ENCODE measurements around the gene OR2V1. TPM values are rescaled to one million over a fixed set of nuclear protein-coding genes. Genes with fewer than 3 reads are reported as not detected.

Gene OR2V1
- total and polyA plus RNA-seq, 2 of the 13 experiments (the other 11 are each of a cell fraction or from before 2014, with no cell fraction given) = not detected

GRCh38 chr5:181136361-181136955 lies 5.5 kb upstream of the OR2V1 start:
- Histone ChIP-seq H3K4me3 (replicated peaks in 1 of 3; ENCODE audit: insufficient read depth in 1 of 3, low read depth in 2 of 3, low read length in 3 of 3) (no peak overlapping the region), H3K79me2 (ENCODE audit: insufficient read depth, low read length) (no peaks in the 10 kb centered on the region), H3K27me3 (ENCODE audit: control insufficient read depth in 1 of 2, insufficient read depth in 2 of 2, low read length in 2 of 2) (peaks cover 2 to 31% of the 10 kb centered on the region in 2 experiments; a peak in 4 of 5 replicates), H3K36me3 (replicated peaks in 1 of 2; ENCODE audit: control insufficient read depth in 1 of 2, insufficient read depth in 2 of 2, low read length in 2 of 2) (no peaks in the 10 kb centered on the region), H3K4me2 (ENCODE audit: low read depth, low read length) (no peak overlapping the region), H3K27ac (ENCODE audit: extremely low read length, insufficient read depth, low read length) (no peak overlapping the region), H4K20me1 (ENCODE audit: insufficient read depth, low read length) (no peaks in the 10 kb centered on the region), H3K9ac (ENCODE audit: insufficient read depth, low read depth, low read length) (no peak overlapping the region), H3K4me1 (ENCODE audit: insufficient read depth, low read length) (no peaks in the 10 kb centered on the region), H2AFZ (ENCODE audit: low read length) (no peak overlapping the region), H3K9me3 (ENCODE audit: low read length) (no peaks in the 10 kb centered on the region)
- intact Hi-C loops (cut with micrococcal nuclease; ENCODE audit: unreplicated experiment) (no loop called here), in situ Hi-C loops (cut with HindIII; ENCODE audit: extremely low pct_ligation_motif_present, low pct_unique_long_range_greater_than_20kb) (no loop called here)
- ChIA-PET POLR2A (no interaction called here), CTCF (ENCODE audit: low intra/inter-chr PET ratio, low total read pairs) (no interaction called here)
- TF ChIP-seq LCORL (IDR thresholded peaks at IDR 0.05) (no peak), LCORL (CRISPR knock-in tag; IDR thresholded peaks at IDR 0.05) (no peak), GABPB1 (CRISPR knock-in tag; IDR thresholded peaks at IDR 0.05) (no peak), KAT8 (CRISPR knock-in tag; IDR thresholded peaks at IDR 0.05) (no peak), FOXA3 (CRISPR knock-in tag; IDR thresholded peaks at IDR 0.05) (no peak), U2AF2 (IDR thresholded peaks at IDR 0.05; ENCODE audit: low read depth, low read length) (no peak), ZNF678 (CRISPR knock-in tag; IDR thresholded peaks at IDR 0.05) (no peak), RFXAP (CRISPR knock-in tag; IDR thresholded peaks at IDR 0.05; ENCODE audit: borderline replicate concordance) (no peak), E2F2 (CRISPR knock-in tag; IDR thresholded peaks at IDR 0.05; ENCODE audit: borderline replicate concordance) (no peak), TERF1 (CRISPR knock-in tag; IDR thresholded peaks at IDR 0.05) (no peak), ZNF10 (CRISPR knock-in tag; IDR thresholded peaks at IDR 0.05; ENCODE audit: borderline replicate concordance, low read depth) (no peak), ZFP91 (CRISPR knock-in tag; IDR thresholded peaks at IDR 0.05; ENCODE audit: borderline replicate concordance) (no peak), RBFOX2 (IDR thresholded peaks at IDR 0.05; ENCODE audit: low read depth, low read length) (no peak), ZNF841 (CRISPR knock-in tag; IDR thresholded peaks at IDR 0.05; ENCODE audit: borderline replicate concordance) (no peak), FLYWCH1 (CRISPR knock-in tag; IDR thresholded peaks at IDR 0.05) (no peak), HMG20A (CRISPR knock-in tag; IDR thresholded peaks at IDR 0.05; ENCODE audit: borderline replicate concordance) (no peak), ZGPAT (CRISPR knock-in tag; IDR thresholded peaks at IDR 0.05) (no peak), BCLAF1 (IDR thresholded peaks at IDR 0.05) (no peak)
- FAIRE-seq (no peak), ATAC-seq (no peak), DNase-seq (ENCODE audit: low spot score) (no peak)
- WGBS (ENCODE audit: low lambda C conversion rate) = 27% methylated on average over 4 of the region's 4 CpGs
- no TSS peak for BruUV-seq (replicated peaks)
